ENCODE results near the gene PLEKHA7.

- no peak for TF ChIP-seq CTCF (conservative IDR thresholded peaks at IDR 0.05; ENCODE audit: low read length)
- no peak for TF ChIP-seq EZH2phosphoT487 (IDR thresholded peaks at IDR 0.05; ENCODE audit: borderline replicate concordance, low read depth, low read length)
Observed at GRCh38 chr11:16899708-16900303, 114.4 kb downstream of the PLEKHA7 start.
